Measurements from ENCODE around the gene RORB. TPM values are rescaled to one million over a fixed set of nuclear protein-coding genes. Genes with fewer than 3 reads are reported as not detected.

The RORB gene
- total and polyA plus RNA-seq, 8 donors: 0.14 to 5.2 (median 0.22) TPM

DNA sequence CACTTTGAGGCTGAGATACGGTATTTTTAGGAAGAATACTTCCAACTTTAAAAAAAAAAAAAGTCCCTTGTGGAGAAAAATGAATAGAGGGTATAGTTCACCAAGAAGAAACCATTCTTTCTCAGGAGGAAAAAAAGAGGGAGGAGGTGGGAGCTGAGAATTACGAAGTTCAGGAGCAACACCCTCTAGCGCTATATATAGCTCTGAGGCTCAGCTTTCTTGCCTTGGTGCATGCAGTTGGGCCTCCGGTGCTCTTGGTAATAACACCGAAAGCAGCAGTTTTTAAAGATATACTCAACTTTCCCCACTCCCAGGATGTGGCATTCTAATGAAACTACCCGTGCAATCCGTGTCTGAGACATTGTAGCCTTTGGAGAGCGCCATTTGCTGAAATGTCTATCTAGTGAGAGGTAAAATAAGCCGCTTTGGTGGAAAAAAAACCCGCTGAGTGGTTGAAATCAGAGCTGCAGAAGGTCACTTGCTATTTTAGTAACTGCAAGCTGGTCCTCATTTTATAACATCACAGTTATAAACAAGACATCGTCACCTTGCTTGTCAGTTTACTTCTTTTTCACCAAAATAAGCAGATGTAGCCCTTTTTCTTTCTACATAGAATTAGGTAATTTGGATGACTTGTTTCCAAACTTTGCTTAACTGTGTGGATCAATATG, 156.4 kb downstream of the RORB start:
- Histone ChIP-seq H3K9me3 (no peaks in the 10 kb centered on the region), H3K27me3 (no peaks in the 10 kb centered on the region), H3K27ac (no peak overlapping the region), H3K36me3 (no peaks in the 10 kb centered on the region), H3K4me3 (no peak overlapping the region), H3K4me1 (no peaks in the 10 kb centered on the region)
- intact Hi-C loops (cut with DNase I): no loop called here
- ATAC-seq: no peak
- TF ChIP-seq, protein P1, sequence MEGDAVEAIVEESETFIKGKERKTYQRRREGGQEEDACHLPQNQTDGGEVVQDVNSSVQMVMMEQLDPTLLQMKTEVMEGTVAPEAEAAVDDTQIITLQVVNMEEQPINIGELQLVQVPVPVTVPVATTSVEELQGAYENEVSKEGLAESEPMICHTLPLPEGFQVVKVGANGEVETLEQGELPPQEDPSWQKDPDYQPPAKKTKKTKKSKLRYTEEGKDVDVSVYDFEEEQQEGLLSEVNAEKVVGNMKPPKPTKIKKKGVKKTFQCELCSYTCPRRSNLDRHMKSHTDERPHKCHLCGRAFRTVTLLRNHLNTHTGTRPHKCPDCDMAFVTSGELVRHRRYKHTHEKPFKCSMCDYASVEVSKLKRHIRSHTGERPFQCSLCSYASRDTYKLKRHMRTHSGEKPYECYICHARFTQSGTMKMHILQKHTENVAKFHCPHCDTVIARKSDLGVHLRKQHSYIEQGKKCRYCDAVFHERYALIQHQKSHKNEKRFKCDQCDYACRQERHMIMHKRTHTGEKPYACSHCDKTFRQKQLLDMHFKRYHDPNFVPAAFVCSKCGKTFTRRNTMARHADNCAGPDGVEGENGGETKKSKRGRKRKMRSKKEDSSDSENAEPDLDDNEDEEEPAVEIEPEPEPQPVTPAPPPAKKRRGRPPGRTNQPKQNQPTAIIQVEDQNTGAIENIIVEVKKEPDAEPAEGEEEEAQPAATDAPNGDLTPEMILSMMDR (IDR thresholded peaks at IDR 0.05): no peak
- DNase-seq: no peak

DNA sequence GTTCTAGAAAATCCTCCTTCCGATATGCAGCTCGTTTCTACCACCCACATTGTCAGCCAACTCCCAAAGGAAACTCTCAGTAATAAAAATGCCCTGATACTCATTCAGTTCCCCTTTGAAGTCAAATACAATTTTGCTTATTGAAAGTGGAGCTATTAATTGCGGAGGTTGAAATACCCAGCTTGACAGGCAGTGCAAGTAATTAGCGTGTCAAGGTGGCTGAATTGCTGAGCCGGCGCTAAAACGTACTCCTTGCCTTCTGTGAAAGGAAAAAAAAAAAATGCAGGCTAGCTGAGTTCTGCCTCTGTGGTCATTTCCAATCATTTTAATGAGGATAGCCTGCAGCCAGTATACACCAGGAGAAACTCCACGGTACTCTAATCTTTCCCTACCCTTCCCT, 165.5 kb downstream of the RORB start:
- no peak for ATAC-seq
- TF ChIP-seq, protein P1 (IDR thresholded peaks at IDR 0.05): no peak

DNA sequence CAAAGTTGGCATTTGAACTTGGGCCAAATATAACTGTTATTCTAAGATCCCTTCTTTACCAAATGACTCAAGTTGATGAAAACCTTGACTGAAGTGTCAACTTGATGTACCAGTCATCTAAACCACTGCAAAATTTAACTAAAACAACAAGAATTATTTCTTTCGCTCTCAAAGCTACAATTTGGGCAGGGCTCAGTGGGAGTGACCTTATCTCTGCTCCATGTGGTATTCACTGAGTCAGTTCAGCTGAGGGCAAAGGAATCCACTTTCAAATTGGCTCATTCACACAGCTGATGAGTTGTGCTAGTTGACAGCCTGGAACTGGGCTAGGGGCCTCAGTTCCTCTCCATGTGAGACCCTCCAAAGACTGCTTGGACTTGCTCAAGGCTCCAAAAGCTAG, 166.3 kb downstream of the RORB start:
- TF ChIP-seq, protein P1 (IDR thresholded peaks at IDR 0.05): no peak
- intact Hi-C loops (cut with DNase I): no loop called here
- Histone ChIP-seq H3K27ac (no peak overlapping the region), H3K27me3 (no peaks in the 10 kb centered on the region), H3K9me3 (no peaks in the 10 kb centered on the region), H3K4me3 (no peak overlapping the region), H3K4me1 (no peaks in the 10 kb centered on the region), H3K36me3 (no peaks in the 10 kb centered on the region)
- no peak for ATAC-seq
- DNase-seq: no peak

More for the DNA sequence above, 165.5 kb downstream of the RORB start:
- no peak for DNase-seq
- H3K27ac ChIP-seq: no peak overlapping the region
- no peaks in the 10 kb centered on the region for H3K4me1 ChIP-seq
- H3K36me3 ChIP-seq: no peaks in the 10 kb centered on the region
- H3K9me3 ChIP-seq: no peaks in the 10 kb centered on the region
- no peak overlapping the region for H3K4me3 ChIP-seq
- intact Hi-C loops (cut with DNase I): no loop called here
- H3K27me3 ChIP-seq: no peaks in the 10 kb centered on the region

DNA sequence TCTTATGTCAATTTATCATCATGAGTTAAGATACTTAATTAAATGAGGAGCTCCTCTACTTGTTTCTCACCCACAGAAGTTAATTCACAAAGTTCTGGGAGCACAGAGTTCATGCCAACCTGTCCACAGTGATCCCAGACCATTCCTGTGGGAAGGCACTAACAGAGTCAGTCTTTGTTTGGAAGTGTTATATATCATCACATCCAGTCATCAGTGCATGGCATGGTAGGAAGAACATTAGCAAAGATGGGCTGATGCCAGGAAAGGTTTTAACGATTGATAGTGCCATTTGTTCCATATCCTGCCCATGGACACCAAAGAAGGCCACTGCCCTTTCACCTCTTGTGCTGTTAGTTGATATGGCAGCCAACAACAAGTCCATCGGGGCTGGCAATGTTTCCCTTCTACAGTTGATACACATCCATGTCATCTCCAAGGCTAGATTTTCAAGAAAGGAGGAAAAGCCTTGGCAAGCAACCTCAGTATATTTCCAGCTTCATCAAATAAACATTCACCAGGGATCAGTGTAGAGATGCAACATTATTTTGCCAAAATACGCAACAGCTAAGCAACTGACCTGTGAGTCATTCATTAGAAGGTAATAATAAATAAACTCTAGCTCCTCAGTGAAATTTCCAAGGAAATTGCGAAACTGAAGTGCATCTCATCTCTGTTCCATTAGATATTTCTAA, 169.6 kb downstream of the RORB start:
- TF ChIP-seq, protein P1 (IDR thresholded peaks at IDR 0.05): no peak
- no peaks in the 10 kb centered on the region for H3K36me3 ChIP-seq
- no peaks in the 10 kb centered on the region for H3K4me1 ChIP-seq
- H3K27me3 ChIP-seq: no peaks in the 10 kb centered on the region
- intact Hi-C loops (cut with DNase I): no loop called here
- ATAC-seq (peak; percentile 56), DNase-seq (no peak)
- no peak overlapping the region for H3K4me3 ChIP-seq
- H3K27ac ChIP-seq: no peak overlapping the region
- H3K9me3 ChIP-seq: no peaks in the 10 kb centered on the region

DNA sequence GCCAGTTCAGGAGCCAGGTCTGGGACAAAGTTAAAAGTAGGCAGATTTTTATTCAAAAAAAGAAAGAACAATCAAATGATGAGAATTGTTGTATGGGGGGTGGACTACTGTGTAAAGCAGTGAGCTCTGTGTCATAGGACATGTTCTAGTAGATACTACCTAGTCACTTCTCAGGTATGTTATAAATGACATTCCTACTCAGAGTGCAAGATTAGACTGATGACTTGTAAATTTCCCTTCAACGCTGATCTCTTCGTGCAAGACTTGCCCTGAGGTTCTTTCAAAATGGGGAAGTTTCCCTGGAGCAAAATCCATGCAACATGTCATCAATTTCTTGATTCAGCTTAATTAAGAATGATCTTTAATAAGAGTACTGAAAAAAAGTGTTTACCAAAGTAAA, 175.1 kb downstream of the RORB start:
- intact Hi-C loops (cut with DNase I): no loop called here
- TF ChIP-seq, protein P1 (IDR thresholded peaks at IDR 0.05): no peak
- H3K27ac ChIP-seq: no peak overlapping the region
- H3K4me1 ChIP-seq: no peaks in the 10 kb centered on the region
- no peaks in the 10 kb centered on the region for H3K9me3 ChIP-seq
- no peaks in the 10 kb centered on the region for H3K27me3 ChIP-seq
- DNase-seq (no peak), ATAC-seq (no peak)
- no peaks in the 10 kb centered on the region for H3K36me3 ChIP-seq
- H3K4me3 ChIP-seq: no peak overlapping the region

Data from left lung (tissue), 10 donors.